WTC11 (cell line): ENCODE data around the gene SLC6A5. TPM values are rescaled to one million over a fixed set of nuclear protein-coding genes. Genes with fewer than 3 reads are reported as not detected.

Experiments
- ATF2 ChIP-seq: sonication (generic); formaldehyde crosslinking; IDR thresholded peaks from 2 replicates; pipeline ENCODE4 v1.8.1; 2022; ENCODE audit warnings: low read depth, missing genetic modification reagents, borderline replicate concordance
- ATF6 ChIP-seq: sonication (generic); formaldehyde crosslinking; IDR thresholded peaks from 2 replicates; pipeline ENCODE4 v1.8.1; 2023; ENCODE audit warnings: mild to moderate bottlenecking, missing genetic modification reagents
- CTCF ChIP-seq: fragments of 200-600 bp; IDR thresholded peaks from 2 replicates; pipeline ENCODE4 v1.8.0; 2022; ENCODE audit warnings: antibody characterized with exemption
- E2F1 ChIP-seq: sonication (generic); formaldehyde crosslinking; IDR thresholded peaks from 2 replicates; pipeline ENCODE4 v1.8.0; 2022; ENCODE audit warnings: mild to moderate bottlenecking, missing genetic modification reagents
- ELF4 ChIP-seq: sonication (generic); formaldehyde crosslinking; IDR thresholded peaks from 2 replicates; pipeline ENCODE4 v1.8.1; 2022; ENCODE audit warnings: low read depth, mild to moderate bottlenecking, moderate library complexity, missing genetic modification reagents
- ETV6 ChIP-seq: sonication (generic); formaldehyde crosslinking; IDR thresholded peaks from 2 replicates; pipeline ENCODE4 v1.8.1; 2022; ENCODE audit warnings: mild to moderate bottlenecking, missing genetic modification reagents
- GTF2I ChIP-seq: fragments of 250-450 bp; sonication (Bioruptor Pico); conservative IDR thresholded peaks from 2 replicates; pipeline ENCODE4 v1.4.0; 2021; ENCODE audit warnings: mild to moderate bottlenecking
- JUN ChIP-seq: sonication (generic); formaldehyde crosslinking; IDR thresholded peaks from 2 replicates; pipeline ENCODE4 v1.8.0; 2023; ENCODE audit warnings: mild to moderate bottlenecking, missing genetic modification reagents
- MYBL2 ChIP-seq: sonication (generic); formaldehyde crosslinking; IDR thresholded peaks from 2 replicates; pipeline ENCODE4 v1.8.1; 2023; ENCODE audit warnings: mild to moderate bottlenecking, moderate library complexity, missing genetic modification reagents
- NFATC4 ChIP-seq: fragments of 250-450 bp; sonication (Bioruptor Pico); IDR thresholded peaks from 2 replicates; pipeline ENCODE4 v1.9.0; 2021; ENCODE audit warnings: mild to moderate bottlenecking
- NFE2L1 ChIP-seq: sonication (generic); formaldehyde crosslinking; IDR thresholded peaks from 2 replicates; pipeline ENCODE4 v1.8.1; 2023; ENCODE audit warnings: missing genetic modification reagents
- NFYB ChIP-seq: sonication (generic); formaldehyde crosslinking; conservative IDR thresholded peaks from 2 replicates; pipeline ENCODE4 v1.8.0; 2022; ENCODE audit warnings: low read depth, missing genetic modification reagents
- NR3C1 ChIP-seq: sonication (generic); formaldehyde crosslinking; conservative IDR thresholded peaks from 2 replicates; pipeline ENCODE4 v1.8.1; 2023; ENCODE audit warnings: low read depth, mild to moderate bottlenecking, missing genetic modification reagents
- PRDM15 ChIP-seq: sonication (generic); formaldehyde crosslinking; IDR thresholded peaks from 2 replicates; pipeline ENCODE4 v1.8.0; 2022; ENCODE audit warnings: missing genetic modification reagents
- RORB ChIP-seq: fragments of 250-450 bp; sonication (Bioruptor Pico); IDR thresholded peaks from 2 replicates; pipeline ENCODE4 v1.9.0; 2021; ENCODE audit warnings: mild to moderate bottlenecking
- SP1 ChIP-seq: sonication (generic); formaldehyde crosslinking; conservative IDR thresholded peaks from 2 replicates; pipeline ENCODE4 v1.8.1; 2022; ENCODE audit warnings: missing genetic modification reagents
- TEAD1 ChIP-seq: sonication (generic); formaldehyde crosslinking; IDR thresholded peaks from 2 replicates; pipeline ENCODE4 v1.8.0; 2022; ENCODE audit warnings: mild to moderate bottlenecking, missing genetic modification reagents
- TP53 ChIP-seq: sonication (generic); formaldehyde crosslinking; IDR thresholded peaks from 2 replicates; pipeline ENCODE4 v1.8.1; 2023; ENCODE audit warnings: mild to moderate bottlenecking, missing genetic modification reagents
- USF2 ChIP-seq: sonication (generic); formaldehyde crosslinking; IDR thresholded peaks from 2 replicates; pipeline ENCODE4 v1.8.1; 2023; ENCODE audit warnings: mild to moderate bottlenecking, missing genetic modification reagents, moderate library complexity
- ZBTB43 ChIP-seq: sonication (generic); formaldehyde crosslinking; IDR thresholded peaks from 2 replicates; pipeline ENCODE4 v1.8.1; 2023; ENCODE audit warnings: mild to moderate bottlenecking, missing genetic modification reagents
- ZNF396 ChIP-seq: fragments of 250-450 bp; sonication (Bioruptor Pico); IDR thresholded peaks from 2 replicates; pipeline ENCODE4 v1.8.0; 2021; ENCODE audit warnings: mild to moderate bottlenecking, moderate library complexity, borderline replicate concordance
- ZNF423 ChIP-seq: fragments of 250-450 bp; sonication (Bioruptor Pico); IDR thresholded peaks from 2 replicates; pipeline ENCODE4 v2.1.2; 2022; ENCODE audit warnings: mild to moderate bottlenecking, moderate library complexity
- ZNF671 ChIP-seq: fragments of 250-450 bp; sonication (Bioruptor Pico); IDR thresholded peaks from 2 replicates; pipeline ENCODE4 v1.8.0; 2021; ENCODE audit warnings: mild to moderate bottlenecking
- total RNA-seq: library from RNA; stranded (reverse); gene quantifications from 3 replicates; pipeline ENCODE4 v1.2.3, GENCODE V29; 2021

The SLC6A5 gene
- total RNA-seq, 1 experiment from 2014 or later, result not detected

GRCh38 chr11:20596205-20597153 lies 2.9 kb upstream of the SLC6A5 start (continued):
- TF ChIP-seq TEAD1 (CRISPR knock-in tag) (no peak), ZNF396 (CRISPR knock-in tag) (no peak), SP1 (CRISPR knock-in tag) (0 out of 2 replicates have a peak, but pooled peaks have one; percentile 32), NR3C1 (CRISPR knock-in tag) (no peak), E2F1 (CRISPR knock-in tag) (no peak), NFYB (CRISPR knock-in tag) (peak; percentile 7; the same call in 1 of the 2 replicates), RORB (CRISPR knock-in tag) (no peak), TP53 (CRISPR knock-in tag) (no peak), NFATC4 (no peak), ELF4 (CRISPR knock-in tag) (no peak), ZNF671 (CRISPR knock-in tag) (no peak), GTF2I (CRISPR knock-in tag) (0 out of 2 replicates have a peak, but pooled peaks have one; percentile 14), ATF2 (no peak), ATF6 (CRISPR knock-in tag) (no peak), CTCF (no peak), JUN (CRISPR knock-in tag) (no peak), NFE2L1 (CRISPR knock-in tag) (peak; percentile 81), MYBL2 (CRISPR knock-in tag) (0 out of 2 replicates have a peak, but pooled peaks have one; percentile 48), ZNF423 (CRISPR knock-in tag) (no peak), PRDM15 (CRISPR knock-in tag) (no peak), ZBTB43 (CRISPR knock-in tag) (0 out of 2 replicates have a peak, but pooled peaks have one; percentile 54), USF2 (CRISPR knock-in tag) (no peak), ETV6 (CRISPR knock-in tag) (no peak)
